Right lobe of liver (tissue), 6 donors: ENCODE data around the gene TMEM232. TPM values are rescaled to one million over a fixed set of nuclear protein-coding genes. Genes with fewer than 3 reads are reported as not detected.
"Not testable (repeated sequence)": the region's sequence is repeated elsewhere in the genome, so short reads cannot be mapped to it uniquely, and the experiment has no call there.

Experiments used
- ATAC-seq, 4 donors: fragments of 200-7000 bp; cut with Tn5 transposase; one replicate each; pipeline ENCODE4 v1.9.1; 2020; ENCODE audit warnings: mild to moderate bottlenecking in 4 of 4, moderate library complexity in 4 of 4
- DNase-seq, 3 donors: peaks; one replicate each; pipeline ENCODE4 v3.0.0-alpha.2; 2020
- H3K27ac ChIP-seq, 3 donors: fragments of 200-600 bp; one replicate each; pipeline ENCODE4 v1.8.0; 2022
- H3K27me3 ChIP-seq, 2 donors: fragments of 200-600 bp; one replicate each; pipeline ENCODE4 v1.8.0; 2022
- H3K36me3 ChIP-seq, 4 donors: fragments of 200-600 bp; sonication (generic) in 1 of 4; one replicate each; pipeline versions ENCODE4 v1.5.1 to v1.8.0; 2017 to 2022; ENCODE audit warnings: control low read depth in 1 of 4
- H3K4me1 ChIP-seq, 4 donors: fragments of 200-600 bp; sonication (generic) in 1 of 4; one replicate each; pipeline versions ENCODE4 v1.5.1 to v1.8.0; 2017 to 2022; ENCODE audit warnings: control low read depth in 1 of 4
- H3K4me3 ChIP-seq, 3 donors: fragments of 200-600 bp; one replicate each; pipeline ENCODE4 v1.8.0; 2022
- H3K9me3 ChIP-seq, 4 donors: fragments of 200-600 bp; sonication (generic) in 1 of 4; one replicate each; pipeline versions ENCODE4 v1.5.1 to v1.8.0; 2017 to 2022; ENCODE audit warnings: control low read depth in 1 of 4
- POLR2A ChIP-seq: fragments of 450-650 bp; IDR thresholded peaks from one replicate; pipeline ENCODE4 v1.6.1; 2017; ENCODE audit warnings: antibody characterized with exemption, mild to moderate bottlenecking
- WGBS: methylation state at CpG from one replicate; pipeline ENCODE4 v1.1.6; 2018; ENCODE audit warnings: low coverage, low lambda C conversion rate; ENCODE audit not compliant: insufficient coverage; ENCODE audit errors: missing lambda C conversion rate; 5-methylcytosine and 5-hydroxymethylcytosine counted together
- intact Hi-C, 2 donors: fragments of 100-400 bp; cut with DNase I; formaldehyde crosslinking; loops; one replicate each; pipeline versions ENCODE4 v1.11.2 to v1.14.1; 2022
- total RNA-seq, 6 experiments: library from RNA; depleted of rRNA in 2 of 6; stranded (reverse); fragments of >200 nt in 2 of 6; fragmentation: NEBNext Ultra II Directional in 3 of 6; extraction: Animal tissue kit (Norgen Biotek cat#: 25700) in 3 of 6; gene quantifications; one replicate each; pipeline versions ENCODE4 v1.1.0 to v1.2.4, GENCODE V29; 2016 to 2023
- TF ChIP-seq, protein P1 (sequence below), 4 donors: fragments of 200-600 bp in 3 of 4; fragments of 450-650 bp in 1 of 4; IDR thresholded peaks; one replicate each; pipeline versions ENCODE4 v1.5.1 to v1.8.0; 2016 to 2022; ENCODE audit warnings: antibody characterized with exemption in 4 of 4, mild to moderate bottlenecking in 2 of 4
- donor health status: DM: no; HTN: yes; CAD: no.
- donor health status: DM: no; HTN: no; CAD: no.
- donor health status: DM: no; HTN: no; CAD: no.
- donor health status: DM: no; HTN: yes; CAD: no.
- donor health status: DM: no; HTN: yes; CAD: no.

The TMEM232 gene
- total RNA-seq, 6 experiments from 2014 or later: 0.31 to 1.3 (median 0.68) TPM

DNA sequence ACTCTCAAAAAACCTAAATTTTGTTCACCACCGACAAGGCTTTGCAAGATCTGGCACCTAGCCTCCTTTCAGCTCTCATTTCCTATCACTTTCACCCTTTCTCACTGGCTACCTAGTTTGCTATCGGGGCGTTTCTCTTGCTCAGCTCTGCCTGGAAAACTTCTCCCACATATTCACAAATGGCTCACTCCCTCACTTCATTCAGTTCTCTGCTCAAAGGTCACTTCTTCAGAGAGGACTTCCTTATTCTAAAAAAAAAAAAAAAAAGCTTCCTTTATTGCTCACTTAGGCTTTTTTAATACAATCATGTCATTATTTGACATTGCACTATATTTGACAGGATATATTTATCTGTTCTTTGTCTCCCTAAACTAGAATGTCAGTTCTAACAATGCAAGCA lies 10.3 kb upstream of the TMEM232 start:
- TF ChIP-seq POLR2A: no peak
- TF ChIP-seq, protein P1, sequence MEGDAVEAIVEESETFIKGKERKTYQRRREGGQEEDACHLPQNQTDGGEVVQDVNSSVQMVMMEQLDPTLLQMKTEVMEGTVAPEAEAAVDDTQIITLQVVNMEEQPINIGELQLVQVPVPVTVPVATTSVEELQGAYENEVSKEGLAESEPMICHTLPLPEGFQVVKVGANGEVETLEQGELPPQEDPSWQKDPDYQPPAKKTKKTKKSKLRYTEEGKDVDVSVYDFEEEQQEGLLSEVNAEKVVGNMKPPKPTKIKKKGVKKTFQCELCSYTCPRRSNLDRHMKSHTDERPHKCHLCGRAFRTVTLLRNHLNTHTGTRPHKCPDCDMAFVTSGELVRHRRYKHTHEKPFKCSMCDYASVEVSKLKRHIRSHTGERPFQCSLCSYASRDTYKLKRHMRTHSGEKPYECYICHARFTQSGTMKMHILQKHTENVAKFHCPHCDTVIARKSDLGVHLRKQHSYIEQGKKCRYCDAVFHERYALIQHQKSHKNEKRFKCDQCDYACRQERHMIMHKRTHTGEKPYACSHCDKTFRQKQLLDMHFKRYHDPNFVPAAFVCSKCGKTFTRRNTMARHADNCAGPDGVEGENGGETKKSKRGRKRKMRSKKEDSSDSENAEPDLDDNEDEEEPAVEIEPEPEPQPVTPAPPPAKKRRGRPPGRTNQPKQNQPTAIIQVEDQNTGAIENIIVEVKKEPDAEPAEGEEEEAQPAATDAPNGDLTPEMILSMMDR (IDR thresholded peaks at IDR 0.05): no peak

GRCh38 chr5:110735556-110735955 lies 9.1 kb upstream of the TMEM232 start:
- intact Hi-C loops: no loop called here
- Histone ChIP-seq H3K4me3 (no peak overlapping the region), H3K9me3 (no peaks in the 10 kb centered on the region), H3K27ac (no peak overlapping the region), H3K4me1 (peaks cover 0 to 12% (median 3%) of the 10 kb centered on the region in 4 donors), H3K36me3 (no peaks in the 10 kb centered on the region), H3K27me3 (no peaks in the 10 kb centered on the region)
- WGBS: 27% methylated on average over 1 of the region's 1 CpG
- DNase-seq (no peak), ATAC-seq (no peak)
- no peak for TF ChIP-seq POLR2A
- TF ChIP-seq, protein P1 (IDR thresholded peaks at IDR 0.05): no peak

More for the DNA sequence above, 10.3 kb upstream of the TMEM232 start:
- no peak overlapping the region for H3K4me3 ChIP-seq
- H3K27me3 ChIP-seq: no peaks in the 10 kb centered on the region
- H3K9me3 ChIP-seq: no peaks in the 10 kb centered on the region
- no peaks in the 10 kb centered on the region for H3K36me3 ChIP-seq
- ATAC-seq (no peak), DNase-seq (no peak)
- H3K27ac ChIP-seq: no peak overlapping the region
- WGBS: 56% methylated on average over 3 of the region's 3 CpGs
- intact Hi-C loops: no loop called here
- peaks cover 0 to 12% (median 3%) of the 10 kb centered on the region in 4 donors for H3K4me1 ChIP-seq

DNA sequence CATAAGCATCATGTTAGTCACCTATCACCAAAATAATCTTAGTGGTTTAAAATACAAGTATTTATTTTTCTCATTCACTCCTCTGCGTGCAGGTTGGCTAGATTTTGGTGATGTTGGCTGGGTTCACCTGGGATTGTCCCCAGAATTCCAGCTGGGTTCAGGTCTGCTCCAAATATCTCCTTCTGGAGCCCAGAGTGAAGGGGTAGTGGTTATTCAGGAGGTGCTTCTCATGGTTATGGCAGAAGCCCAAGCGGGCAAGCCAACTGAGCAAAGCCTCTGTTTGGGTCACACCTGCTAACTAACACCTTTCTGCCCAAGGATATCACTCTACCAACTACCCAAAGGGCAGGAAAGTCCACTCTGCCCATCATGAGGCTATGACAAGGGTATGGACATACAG lies 7.6 kb upstream of the TMEM232 start:
- WGBS: 84% methylated on average over 2 of the region's 2 CpGs
- DNase-seq (no peak), ATAC-seq (no peak)
- H3K4me1 ChIP-seq: no peaks in the 10 kb centered on the region
- H3K4me3 ChIP-seq: no peak overlapping the region
- H3K9me3 ChIP-seq: no peaks in the 10 kb centered on the region
- no peak overlapping the region for H3K27ac ChIP-seq
- TF ChIP-seq, protein P1 (IDR thresholded peaks at IDR 0.05): no peak
- no peak for TF ChIP-seq POLR2A
- H3K36me3 ChIP-seq: no peaks in the 10 kb centered on the region
- no peaks in the 10 kb centered on the region for H3K27me3 ChIP-seq
- intact Hi-C loops: no loop called here

DNA sequence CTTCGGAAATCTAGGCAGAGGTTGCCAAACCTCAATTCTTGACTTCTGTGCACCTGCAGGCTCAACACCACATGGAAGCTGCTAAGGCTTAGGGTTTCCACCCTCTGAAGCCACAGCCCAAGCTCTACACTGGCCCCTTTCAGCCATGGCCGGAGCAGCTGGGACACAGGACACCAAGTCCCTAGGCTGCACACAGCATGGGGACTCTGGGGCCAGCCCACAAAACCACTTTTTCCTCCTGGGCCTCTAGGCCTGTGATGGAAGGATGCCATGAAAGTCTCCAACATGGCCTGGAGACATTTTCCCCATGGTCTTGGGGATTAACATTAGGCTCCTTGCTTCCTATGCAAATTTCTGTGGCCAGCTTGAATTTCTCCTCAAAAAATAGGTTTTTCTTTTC lies 5.0 kb upstream of the TMEM232 start:
- intact Hi-C loops, H3K36me3 ChIP-seq, H3K4me1 ChIP-seq, H3K4me3 ChIP-seq, H3K27me3 ChIP-seq, DNase-seq, H3K27ac ChIP-seq, ATAC-seq, H3K9me3 ChIP-seq: not testable (repeated sequence)
- no CpG with 5 or more reads among the region's 2 CpGs for WGBS

GRCh38 chr5:110727025-110727314 lies 499 bp upstream of the TMEM232 start:
- Histone ChIP-seq H3K4me1 (no peaks in the 10 kb centered on the region), H3K27me3 (no peaks in the 10 kb centered on the region), H3K4me3 (peak overlapping the region; percentile 31 to 62 (median 52)), H3K36me3 (no peaks in the 10 kb centered on the region), H3K9me3 (no peaks in the 10 kb centered on the region), H3K27ac (peak overlapping the region in 1 of 3 donors; percentile 49)
- ATAC-seq: peak; percentile 78 to 85 (median 81)
- intact Hi-C loops: no loop called here
- TF ChIP-seq POLR2A: no peak
- TF ChIP-seq, protein P1 (IDR thresholded peaks at IDR 0.05): peak in 3 of 4 donors; percentile 21 to 39 (median 26)
- WGBS: 23% methylated on average over 5 of the region's 5 CpGs
- no peak for DNase-seq
